8988T (cell line): Measurements from ENCODE around the gene ARHGEF7.
A peak's percentile ranks its signal among the peaks of the same experiment; 100 is the strongest.
"Not testable (repeated sequence)": the region's sequence is repeated elsewhere in the genome, so short reads cannot be mapped to it uniquely, and the experiment has no call there.

Experiments used
- DNase-seq: peaks from one replicate; pipeline ENCODE4 v3.0.0; 2011

Gene ARHGEF7

DNA sequence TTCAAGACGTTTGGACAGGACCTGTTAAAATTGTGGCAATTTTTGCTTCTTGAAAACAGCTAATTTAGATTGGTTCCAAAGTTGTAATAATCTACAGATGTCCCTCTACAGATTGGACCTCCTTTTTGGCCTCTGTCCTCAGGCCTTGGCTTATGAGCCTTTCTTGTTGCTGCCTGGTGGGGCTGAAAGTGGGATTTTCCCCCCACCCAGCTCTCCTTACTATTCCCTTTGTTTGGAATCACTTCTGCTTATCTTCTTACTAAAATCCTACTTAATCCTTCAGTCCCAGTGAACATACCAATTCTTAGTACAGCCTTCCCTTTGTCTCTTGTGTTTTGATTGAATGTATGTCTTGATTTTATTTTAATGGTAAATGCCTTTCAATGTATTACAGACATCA lies 141.8 kb downstream of the ARHGEF7 start:
- DNase-seq, result no peak

DNA sequence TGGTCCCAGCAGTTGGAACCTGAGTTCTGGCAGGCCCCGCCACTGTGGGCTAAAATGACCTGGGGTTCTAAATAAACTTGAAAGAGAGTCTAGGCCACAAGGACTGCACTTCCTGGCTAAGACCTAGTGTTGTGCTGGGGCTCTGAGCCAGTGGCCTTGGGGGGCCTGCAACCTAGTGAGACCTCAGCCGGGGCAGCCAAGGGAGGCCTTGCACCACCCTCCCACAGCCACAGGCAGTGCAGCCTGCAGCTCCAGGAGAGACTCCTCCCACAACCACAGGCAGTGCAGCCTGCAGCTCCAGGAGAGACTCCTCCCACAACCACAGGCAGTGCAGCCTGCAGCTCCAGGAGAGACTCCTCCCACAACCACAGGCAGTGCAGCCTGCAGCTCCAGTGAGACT lies 142.8 kb downstream of the ARHGEF7 start:
- DNase-seq, result not testable (repeated sequence)

DNA sequence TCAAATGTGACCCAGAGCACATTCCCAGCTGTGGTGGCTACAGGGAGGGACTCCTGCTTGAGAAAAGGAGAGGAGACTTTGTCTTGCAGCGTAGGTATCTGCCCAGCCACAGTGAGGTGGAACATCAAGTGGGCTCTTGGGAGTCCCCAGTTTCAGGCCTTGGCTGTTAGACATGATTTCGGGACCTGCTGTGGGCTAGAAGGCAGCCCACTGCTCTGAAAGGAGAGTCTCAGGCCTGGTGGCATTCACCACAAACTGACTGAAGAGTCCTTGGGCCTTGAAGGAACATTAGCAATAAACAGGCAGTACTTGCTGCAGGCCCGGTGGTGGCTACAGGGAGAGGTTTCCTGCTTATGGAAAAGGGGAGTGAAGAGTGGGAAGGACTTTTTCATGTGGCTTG lies 143.5 kb downstream of the ARHGEF7 start:
- no peak for DNase-seq

DNA sequence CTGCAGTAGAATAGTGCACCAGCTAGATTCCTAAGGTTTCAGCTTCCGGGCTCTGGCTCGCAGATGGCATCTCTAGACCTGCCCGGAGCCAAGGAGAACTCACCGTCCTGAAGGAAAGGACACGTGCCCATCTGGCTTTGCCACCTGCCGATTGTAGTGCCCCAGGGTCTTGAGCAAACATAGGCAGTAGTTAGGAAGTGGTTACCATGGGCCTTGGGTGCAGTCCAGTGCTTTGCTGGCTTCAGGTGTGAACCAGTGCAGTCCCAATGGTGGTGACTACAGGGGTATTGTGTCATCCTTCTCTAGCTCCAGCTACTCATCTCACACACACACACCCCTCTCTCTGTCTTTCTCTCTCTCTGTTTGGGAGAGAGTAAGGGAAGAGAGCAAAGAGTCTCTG lies 143.9 kb downstream of the ARHGEF7 start:
- no peak for DNase-seq

DNA sequence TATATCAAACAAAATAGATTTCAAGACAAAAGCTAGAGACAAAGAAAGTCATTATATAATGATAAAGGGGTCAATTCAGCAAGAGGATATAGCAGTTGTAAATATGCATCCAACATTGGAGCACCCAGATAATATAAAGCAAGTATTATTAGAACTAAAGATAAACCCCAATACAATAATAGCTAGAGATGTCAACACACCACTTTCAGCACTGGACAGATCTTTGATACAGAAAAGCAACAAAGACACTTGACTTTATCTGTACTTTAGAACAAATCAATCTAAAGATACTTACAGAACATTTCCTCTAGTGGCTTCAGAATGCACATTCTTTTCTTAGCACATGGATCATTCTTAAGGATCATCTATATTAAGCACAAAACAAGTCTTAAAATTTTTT lies 146.2 kb downstream of the ARHGEF7 start:
- no peak for DNase-seq

DNA sequence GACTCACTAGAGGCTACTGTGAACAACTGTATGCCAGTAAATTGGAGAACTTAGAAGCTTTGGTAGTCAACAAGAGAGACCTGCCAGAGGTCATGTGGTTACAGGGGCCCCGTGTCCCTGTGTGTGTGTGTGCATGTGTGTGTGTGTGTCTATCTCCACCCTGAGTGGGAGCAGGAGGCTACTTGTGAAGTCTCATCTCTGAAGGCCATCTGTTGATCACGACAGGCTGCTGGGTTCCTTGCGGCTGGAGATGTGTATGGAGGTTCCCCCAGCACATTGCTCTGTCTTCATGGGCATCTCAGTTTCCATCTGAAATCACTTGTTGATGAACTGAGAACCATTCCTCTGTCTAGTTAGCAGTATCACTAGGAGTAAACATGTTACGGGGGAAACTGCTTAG lies 147.2 kb downstream of the ARHGEF7 start:
- DNase-seq, result no peak

DNA sequence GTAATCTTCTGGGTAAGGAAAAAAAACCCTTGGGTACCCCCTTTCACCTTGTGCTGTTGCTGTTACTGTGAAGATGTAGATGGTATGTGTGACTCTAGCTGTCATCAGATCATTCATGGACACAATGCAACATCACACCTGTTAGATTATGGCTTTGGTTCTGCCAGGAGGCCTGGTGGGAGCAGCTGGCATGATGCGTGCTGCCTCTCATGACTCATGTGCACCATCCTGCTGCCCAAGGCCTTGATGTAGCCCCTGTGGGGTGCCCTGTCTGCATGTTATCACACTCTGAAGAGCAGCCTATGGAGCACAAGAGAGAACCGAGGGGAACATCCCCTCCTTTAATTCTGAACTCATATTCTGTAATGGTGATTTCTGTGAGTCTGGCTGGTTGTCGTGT lies 147.6 kb downstream of the ARHGEF7 start:
- no peak for DNase-seq

DNA sequence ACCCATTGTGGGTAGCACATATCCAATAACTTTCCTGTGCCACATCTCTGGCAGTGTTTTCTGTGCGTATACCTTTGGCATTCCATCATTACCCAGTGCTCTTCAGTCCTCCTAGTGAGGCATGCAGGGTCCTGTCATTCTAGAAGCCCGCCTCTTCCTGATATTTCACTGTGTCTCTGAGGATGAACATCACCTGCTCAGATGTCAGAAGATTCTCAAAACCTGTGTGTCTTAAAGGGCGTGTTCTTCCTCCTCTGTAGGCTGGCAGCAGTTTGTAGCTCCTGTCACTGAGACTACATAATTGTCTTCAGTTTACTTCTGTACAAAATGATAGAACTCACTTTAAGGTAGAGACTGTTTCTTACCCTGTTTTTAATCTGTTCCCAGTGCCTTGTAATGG lies 148.5 kb downstream of the ARHGEF7 start:
- DNase-seq, result no peak

DNA sequence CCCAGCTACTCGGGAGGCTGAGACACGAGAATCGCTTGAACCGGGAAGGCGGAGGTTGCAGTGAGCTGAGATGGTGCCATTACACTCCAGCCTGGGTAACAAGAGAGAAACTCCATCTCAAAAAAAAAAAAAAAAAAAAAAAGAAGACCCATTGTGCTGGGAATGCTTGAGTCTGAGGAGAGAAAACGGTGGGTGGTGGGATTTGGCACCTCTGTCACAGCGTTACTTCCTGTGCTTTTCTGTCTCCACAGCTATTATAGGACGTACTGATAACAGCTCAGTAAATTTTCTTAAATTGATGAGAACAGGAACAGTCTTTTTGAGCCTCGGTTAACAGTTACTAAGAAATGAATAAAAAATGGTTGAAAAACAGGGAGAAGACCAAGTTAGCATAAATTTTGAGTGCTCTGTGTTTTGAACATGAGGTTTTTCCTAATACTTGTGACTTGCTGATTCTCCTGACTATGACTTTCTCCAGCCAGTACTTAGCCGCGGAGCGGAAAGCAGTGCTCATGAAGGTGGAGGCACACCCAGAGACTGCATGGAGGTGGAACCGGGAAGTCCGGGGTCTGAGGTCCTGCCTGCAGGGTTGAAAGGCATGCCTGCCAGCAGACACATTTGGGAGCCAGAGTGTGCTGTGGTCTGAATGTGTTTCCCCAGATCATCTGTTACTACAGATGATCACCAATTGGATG lies 150.0 kb downstream of the ARHGEF7 start:
- DNase-seq, result no peak

DNA sequence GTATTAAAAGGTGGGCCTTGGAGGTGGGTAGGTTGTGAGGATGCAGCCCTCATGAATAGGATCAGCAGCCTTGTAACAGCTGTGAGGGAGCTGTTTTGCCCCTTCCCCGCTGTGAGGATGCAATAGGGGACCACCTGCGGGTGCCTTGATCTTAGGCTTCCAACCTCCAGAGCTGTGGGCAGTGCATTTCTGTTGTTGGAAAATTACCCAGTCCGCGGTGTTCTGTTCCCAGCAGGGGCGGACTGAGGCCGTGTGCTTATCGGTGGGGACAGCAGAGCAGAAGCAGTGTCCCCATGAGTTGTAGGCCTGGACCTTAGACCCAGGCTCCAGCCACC lies 150.6 kb downstream of the ARHGEF7 start:
- no peak for DNase-seq

DNA sequence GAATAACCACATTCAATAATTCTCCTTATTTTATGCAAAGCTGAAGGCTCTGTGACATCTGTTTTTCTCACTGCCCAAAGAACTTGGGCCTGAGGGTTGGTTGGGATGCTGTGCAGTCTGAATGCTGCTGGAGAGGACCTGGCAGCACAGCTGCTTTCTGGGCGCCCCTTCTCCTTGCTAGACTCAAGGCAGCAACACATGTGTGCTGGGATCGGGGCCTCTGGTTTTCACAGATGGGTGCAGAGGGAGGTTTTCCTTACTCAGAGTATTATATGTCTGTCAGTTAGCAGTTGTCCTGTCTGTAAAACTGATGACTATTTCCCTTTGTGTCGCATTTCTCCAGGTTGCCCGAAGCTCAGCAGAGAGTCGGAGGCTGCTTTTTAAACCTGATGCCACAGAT lies 152.1 kb downstream of the ARHGEF7 start:
- no peak for DNase-seq

DNA sequence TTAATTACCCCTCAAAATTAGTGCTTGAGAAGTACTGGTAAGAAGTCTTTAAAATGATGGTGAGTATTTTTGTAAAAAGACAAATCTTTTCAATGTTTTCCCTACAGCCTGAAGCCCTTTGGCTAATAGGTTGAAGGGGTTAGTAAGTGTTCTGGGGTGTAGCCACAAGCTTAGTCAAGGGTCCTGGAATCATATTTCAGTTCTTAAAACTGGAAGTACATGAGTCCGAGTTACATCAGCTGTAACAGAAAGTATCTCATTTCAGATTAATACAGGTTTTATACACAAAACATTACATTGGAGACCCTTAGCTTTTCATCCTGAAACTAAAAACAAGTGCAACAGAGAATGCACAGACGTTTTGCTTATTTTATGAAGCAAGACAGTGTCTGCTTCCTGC lies 152.7 kb downstream of the ARHGEF7 start:
- no peak for DNase-seq

DNA sequence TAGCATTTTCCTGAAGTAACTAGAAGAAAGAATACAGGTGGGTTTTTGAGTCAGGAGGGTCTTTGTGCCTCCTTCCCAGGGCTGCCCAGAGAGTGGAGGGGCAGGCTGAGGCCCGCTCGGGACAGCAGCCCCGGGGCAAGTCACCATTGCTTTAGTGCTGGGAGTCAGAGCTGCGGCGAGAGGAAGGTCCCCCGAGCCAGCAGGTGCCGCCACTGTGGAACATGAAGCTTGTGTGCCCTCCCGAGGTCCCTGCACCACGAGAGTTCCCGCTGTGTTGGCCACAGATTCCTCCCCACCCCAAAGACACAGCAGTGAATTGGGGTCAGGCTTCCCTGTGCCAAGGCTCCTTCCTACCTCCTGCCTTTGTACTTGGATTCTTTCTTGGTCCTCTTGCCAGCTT lies 154.4 kb downstream of the ARHGEF7 start:
- DNase-seq, result peak; percentile 35

DNA sequence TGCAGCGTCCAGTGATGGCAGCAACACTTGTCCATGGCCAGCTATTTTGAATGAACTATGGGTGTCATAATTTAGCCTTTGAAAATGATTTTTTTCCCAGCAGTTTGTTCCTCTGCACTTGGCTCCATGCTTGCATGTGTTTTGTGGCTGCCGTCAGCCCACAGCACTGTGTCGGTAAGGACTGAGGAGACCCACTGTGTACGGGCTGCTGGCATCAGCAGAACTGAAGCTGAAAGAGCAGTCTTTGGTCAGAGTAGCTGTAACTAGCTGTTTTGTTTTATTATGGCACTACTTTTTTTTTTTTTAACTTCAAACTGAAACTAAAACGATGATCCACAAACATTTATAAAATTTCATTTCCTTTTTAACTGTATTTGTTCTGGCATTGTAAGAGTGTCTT lies 155.0 kb downstream of the ARHGEF7 start:
- DNase-seq, result no peak

DNA sequence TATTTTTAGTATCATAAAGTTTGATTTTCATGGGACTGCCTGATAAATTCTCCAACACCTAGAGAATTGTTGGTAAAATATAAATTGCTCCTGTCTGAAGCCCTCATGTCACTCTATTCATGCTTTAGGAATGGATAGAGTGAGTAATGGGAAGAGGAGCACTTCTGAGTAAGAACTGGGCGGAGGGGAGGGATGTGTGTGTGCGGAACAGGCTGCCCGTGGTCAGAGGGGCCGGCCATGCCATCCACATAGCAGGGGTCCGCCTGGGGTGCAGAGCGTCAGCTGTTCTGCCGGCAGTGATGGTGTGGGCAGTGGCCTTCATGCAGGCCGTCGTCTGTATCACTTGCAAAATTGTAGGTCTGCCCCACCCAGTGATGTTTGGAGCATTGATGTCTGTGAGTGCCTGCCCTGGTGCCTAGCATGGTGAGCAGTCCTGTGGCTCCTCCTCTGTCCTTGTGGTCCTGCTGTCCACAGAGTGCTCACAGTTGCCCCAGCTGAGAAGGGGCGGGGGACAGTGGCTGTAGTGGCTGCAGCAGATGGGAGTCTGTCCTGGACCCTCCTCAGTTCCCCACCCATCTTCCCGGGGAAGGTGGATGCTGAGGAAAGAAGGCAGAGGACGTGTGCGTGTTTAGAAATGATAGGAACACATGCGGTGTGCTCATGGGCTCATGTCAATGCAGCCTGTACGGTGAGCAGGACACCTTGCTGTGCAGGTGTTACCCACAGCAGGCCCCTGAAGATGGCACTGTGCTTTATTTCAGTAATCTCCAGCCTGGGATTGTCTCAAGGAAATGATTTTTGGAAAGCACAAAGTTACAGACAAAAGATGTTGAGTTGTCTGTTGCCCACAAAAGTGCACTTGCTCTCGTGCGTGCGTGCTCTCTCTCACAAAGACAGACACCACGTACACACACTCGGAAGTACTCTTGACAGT lies 155.9 kb downstream of the ARHGEF7 start:
- no peak for DNase-seq

DNA sequence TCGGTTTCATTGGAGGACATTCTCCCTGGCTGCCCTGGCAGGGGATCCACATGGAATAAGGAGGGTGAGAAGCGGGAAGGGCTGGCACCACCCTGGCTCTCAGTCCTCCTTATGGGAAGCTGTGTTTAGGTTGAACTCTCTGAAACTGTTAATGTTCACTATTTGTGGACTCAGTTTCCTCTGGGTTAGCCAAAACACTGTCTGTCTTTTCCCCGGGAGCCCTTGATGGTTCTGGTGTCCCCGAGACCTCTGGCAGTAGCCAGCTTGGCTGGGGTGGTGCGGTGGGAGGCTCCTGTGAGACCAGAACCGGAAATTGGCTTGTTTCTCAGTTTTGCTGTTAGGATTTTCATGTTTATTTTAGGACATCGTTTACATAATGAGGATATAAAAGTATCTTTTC lies 157.0 kb downstream of the ARHGEF7 start:
- DNase-seq, result no peak

DNA sequence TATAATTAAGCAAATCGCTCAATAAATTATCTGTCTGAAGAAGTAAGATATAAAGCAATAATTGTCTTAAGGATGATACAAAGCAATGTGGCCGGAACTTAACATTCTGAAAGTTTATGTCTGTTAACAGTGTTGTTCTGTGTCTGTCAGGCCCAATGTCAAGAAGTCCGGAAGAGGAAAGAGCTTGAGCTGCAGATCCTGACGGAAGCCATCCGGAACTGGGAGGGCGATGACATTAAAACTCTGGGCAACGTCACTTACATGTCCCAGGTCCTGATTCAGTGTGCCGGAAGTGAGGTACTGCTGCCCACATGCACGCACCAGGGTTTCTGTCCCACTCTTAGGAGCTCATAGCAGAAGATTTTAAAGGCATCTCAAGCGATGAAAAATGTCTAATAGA lies 160.3 kb downstream of the ARHGEF7 start:
- DNase-seq, result no peak

DNA sequence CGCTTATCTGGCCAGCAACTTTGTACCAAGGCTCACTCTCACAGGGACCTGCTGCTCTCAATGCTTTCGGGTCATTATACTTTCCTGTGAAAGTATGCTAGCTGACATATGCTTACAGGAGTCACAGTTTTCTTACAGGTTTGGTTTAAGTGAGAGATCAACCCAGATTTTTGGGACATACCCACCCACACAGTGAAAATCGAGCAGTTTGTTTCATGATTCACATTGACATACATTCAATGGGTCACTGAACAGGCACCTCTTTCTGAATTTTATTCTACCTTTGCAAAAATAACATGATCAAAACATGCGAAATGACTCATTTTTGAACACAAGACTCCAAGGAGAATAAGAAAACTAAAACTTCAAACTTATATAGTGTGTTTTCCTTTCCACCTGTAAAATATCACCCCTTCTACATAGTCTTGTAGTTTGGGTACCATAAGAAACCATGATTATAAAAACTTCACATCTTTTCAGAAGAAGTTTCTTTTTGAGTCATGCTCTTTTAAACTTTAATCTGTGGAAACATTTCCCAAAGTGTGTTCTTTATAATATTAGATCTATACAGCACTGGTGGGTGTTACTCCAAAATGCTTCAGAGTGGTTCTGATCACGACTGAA lies 161.0 kb downstream of the ARHGEF7 start:
- no peak for DNase-seq

DNA sequence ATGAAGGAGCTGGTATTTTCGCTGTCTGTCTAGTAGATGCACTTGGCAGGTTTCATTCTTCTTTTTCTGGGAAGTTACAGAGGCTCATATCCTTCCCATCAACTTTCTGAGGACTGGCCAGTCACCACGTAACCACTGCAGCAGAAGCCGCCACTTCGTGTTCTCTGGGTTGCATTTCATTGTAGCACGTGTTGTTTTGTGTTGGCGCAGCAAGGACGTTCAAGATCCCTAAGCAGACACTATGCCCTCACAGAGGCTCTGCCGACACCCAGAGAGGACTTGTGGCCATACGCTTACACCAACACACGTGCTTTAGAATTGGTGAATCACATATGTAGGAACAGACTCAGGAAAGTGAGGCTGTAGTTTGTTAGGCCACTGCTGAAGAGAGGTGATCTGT lies 163.1 kb downstream of the ARHGEF7 start:
- DNase-seq, result no peak

DNA sequence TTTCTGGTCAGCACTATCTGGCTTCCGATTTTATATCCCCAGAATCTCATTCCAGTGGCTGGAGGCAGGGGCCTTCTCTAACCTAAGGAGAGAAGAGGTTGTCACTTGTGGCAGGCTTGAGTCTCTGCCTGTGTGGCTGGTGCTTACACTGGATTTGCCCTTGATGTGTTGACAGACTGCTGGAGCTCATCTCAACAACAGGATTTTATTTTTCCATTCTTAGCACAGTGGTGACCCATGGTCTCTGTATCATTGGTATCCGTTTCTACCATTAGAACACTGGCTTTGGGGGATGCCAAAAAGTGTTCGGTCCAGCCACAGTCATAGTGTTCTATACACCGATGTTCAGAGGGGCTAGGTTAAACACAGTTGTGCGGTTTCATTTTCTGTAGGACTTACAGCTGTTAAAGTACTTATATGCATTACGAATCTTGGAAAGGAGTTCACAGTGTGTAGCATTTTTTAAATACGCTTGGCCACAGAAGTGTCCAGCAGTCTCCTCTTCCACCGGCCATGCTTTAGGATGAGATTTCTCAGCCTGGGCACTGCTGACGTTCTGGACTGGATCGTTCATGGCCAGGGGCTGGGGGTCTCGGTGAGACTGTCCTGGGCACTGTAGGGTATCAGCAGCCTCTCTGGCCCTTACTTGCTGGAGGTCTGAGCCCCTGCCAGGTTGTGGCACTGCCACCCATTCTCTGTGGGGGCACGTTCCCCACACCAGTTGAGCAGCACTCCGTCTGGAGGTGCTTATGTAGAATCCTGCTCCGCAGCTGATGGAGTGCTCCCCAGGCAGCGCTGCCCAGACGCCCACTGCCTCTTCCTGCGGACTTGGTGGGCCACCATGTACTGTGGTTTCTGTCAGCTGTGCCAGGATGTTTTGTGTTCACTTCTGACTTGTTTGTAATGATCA lies 163.9 kb downstream of the ARHGEF7 start:
- DNase-seq, result no peak

DNA sequence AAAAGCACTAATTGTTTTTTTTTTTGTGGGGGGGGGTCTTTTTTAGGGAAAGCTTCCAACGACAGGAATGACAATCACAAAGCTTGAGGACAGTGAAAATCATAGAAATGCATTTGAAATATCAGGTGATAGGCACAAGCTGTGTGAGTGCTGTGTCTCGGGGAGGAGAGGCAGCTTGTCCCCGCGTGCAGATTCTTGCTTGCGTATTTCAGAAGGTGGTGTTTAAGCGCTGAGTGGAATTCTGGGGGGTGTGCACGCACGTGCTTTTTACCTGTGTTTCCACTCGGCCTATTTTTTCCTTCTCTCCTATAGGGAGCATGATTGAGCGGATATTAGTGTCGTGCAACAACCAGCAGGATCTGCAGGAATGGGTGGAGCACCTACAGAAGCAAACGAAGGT lies 165.1 kb downstream of the ARHGEF7 start:
- peak; percentile 28 for DNase-seq

DNA sequence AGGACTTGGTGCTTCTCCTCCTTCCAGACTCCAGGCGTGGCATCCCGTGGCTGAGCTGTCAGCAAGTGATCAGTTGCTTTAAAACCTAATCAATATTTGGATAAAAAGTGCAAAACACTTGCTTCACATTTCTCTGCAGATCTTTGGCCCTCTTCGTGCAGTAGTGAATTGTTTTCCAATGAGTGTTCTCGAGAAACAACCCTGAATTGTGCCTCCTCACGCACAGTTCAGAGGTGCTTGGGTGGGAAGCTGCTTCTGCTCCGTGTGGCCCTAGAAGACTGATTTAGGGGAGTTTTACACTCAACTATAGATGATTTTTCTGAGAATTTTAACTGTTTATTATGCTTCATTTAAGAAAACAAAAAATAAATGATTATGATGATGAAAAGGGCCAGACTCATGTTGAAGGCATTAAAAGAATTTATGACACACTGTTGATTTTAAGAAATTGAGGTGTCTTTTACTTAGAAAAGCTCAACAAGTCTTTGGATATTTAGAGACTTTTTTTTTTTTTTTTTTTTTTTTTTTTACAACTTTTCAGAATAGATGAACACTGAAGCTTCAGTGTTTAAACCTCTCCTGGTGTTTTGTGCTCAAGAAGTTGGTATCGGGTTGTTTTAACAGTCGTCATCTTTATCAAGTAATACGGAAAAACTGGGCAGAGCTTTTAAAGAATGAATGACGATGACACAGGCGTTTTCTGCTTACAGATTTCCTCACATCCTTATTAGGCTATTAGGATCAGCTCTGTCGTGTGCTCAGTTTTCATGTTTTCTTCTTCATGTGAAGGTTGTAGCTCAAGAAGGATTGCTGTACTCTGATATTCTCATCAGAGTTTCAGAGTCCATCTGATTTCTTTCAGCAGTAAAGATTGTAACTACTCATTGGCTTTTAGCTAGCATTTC lies 165.8 kb downstream of the ARHGEF7 start:
- peak; percentile 41 for DNase-seq
